WERI-Rb-1 (cell line): ENCODE measurements around the gene MRGPRG.

Experiments used
- DNase-seq: peaks from one replicate; pipeline ENCODE4 v3.0.0-alpha.2; 2020
- H3K27ac ChIP-seq: fragments of 250-450 bp; sonication (Bioruptor Pico); 2 replicates; pipeline ENCODE4 v1.5.1; 2020; ENCODE audit warnings: mild to moderate bottlenecking, moderate library complexity
- H3K27me3 ChIP-seq: fragments of 250-450 bp; sonication (Bioruptor Pico); 2 replicates; pipeline ENCODE4 v1.5.1; 2021; ENCODE audit warnings: mild to moderate bottlenecking, low read depth, moderate library complexity; ENCODE audit not compliant: insufficient read depth, severe bottlenecking
- H3K36me3 ChIP-seq: fragments of 250-450 bp; sonication (Bioruptor Pico); 2 replicates; pipeline ENCODE4 v1.5.1; 2020; ENCODE audit warnings: mild to moderate bottlenecking, moderate library complexity
- H3K4me3 ChIP-seq: 2 replicates; pipeline ENCODE4 v1.5.1; 2011; ENCODE audit warnings: low read depth, mild to moderate bottlenecking, control low read depth, low read length
- H3K9me3 ChIP-seq: fragments of 250-450 bp; sonication (Bioruptor Pico); 2 replicates; pipeline ENCODE4 v1.5.1; 2021; ENCODE audit warnings: mild to moderate bottlenecking, moderate library complexity; ENCODE audit not compliant: severe bottlenecking
- TF ChIP-seq, protein P1 (sequence below): IDR thresholded peaks from 2 replicates; pipeline ENCODE4 v1.5.1; 2011; ENCODE audit warnings: low read depth, mild to moderate bottlenecking, control low read depth, inconsistent platforms, low read length

MRGPRG gene

DNA sequence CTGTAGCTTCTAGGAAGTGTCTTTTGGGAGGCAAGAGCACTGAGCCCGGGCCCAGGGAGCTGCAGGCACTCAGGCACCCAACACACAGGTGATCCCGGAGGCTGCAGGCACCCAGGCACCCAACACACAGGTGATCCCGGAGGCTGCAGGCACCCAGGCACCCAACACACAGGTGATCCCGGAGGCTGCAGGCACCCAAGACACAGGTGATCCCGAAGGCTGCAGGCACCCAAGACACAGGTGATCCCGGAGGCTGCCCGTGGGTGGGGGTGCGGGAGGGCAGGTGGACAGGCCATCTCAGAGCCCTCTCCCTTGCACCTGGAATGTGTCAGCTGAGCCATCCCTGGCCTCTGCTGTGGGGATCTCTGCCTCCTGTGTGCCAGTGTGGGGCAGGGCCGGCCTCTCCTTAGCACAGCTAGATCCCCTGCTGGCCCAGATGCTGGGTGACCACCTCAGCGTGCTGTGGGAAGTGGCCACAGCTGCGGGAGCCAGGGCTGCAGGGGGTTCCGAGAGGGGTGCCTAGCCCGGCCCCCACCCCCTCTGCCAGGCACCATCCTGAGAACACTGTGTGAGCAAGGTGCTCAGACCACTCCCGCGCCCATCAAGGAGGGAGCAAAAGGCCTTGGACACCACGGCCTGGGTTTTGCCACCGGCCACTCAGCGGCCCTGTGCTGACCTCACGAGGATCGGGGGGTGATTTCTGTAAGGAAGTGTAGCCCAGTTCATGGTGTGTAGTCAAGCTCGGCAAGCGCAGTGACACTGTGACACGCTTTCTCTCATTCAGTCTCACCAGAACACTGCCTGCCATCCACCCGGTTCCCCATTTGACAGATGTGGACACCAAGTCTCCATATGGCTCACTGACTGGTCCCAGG, 14.2 kb downstream of the MRGPRG start:
- peaks cover 6% of the 10 kb centered on the region for H3K27me3 ChIP-seq
- TF ChIP-seq, protein P1, sequence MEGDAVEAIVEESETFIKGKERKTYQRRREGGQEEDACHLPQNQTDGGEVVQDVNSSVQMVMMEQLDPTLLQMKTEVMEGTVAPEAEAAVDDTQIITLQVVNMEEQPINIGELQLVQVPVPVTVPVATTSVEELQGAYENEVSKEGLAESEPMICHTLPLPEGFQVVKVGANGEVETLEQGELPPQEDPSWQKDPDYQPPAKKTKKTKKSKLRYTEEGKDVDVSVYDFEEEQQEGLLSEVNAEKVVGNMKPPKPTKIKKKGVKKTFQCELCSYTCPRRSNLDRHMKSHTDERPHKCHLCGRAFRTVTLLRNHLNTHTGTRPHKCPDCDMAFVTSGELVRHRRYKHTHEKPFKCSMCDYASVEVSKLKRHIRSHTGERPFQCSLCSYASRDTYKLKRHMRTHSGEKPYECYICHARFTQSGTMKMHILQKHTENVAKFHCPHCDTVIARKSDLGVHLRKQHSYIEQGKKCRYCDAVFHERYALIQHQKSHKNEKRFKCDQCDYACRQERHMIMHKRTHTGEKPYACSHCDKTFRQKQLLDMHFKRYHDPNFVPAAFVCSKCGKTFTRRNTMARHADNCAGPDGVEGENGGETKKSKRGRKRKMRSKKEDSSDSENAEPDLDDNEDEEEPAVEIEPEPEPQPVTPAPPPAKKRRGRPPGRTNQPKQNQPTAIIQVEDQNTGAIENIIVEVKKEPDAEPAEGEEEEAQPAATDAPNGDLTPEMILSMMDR = no peak

DNA sequence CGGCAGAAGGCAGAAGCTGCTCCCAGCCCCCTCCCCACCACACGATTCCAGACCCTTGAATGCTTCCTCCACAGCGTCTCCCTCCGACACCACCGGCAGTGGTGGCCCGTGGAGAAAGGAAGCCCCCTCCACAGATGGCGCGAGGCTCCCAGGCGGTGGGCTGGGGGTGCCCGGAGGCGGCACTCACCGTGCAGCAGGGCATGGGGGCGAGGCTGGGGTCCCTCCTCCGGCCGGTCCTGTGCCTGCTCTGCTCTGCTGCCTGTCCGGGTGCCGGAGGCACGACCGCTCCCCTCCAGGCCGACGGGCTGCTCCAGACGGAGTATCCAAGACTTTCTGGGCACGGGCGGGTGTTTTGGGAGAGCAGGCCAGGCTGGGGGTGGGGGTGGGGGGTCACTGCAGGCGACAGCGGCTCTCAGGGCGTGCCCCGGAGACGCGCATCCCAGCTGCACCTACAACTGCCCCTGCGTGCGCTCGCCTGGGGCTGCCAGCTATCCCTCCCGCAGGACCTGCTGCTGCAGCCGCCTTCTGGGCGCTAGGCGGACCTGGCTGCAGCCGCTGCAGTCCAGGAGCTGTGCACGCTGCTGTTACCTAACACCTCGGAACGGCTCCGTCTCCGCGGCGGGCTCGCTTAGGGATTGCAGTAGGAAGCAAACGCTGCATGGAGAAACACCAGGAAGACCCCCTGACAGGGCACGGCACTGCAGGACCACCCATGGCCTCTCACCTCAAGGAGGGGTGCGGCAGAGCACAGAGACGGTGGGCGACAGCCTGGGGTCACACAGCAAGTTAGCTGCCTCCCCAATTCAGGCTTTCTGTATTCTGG, 15.2 kb downstream of the MRGPRG start:
- DNase-seq = peak; percentile 41
- no peak overlapping the region for H3K4me3 ChIP-seq
- peaks cover 6% of the 10 kb centered on the region for H3K27me3 ChIP-seq
- TF ChIP-seq, protein P1 = 0 out of 2 replicates have a peak, but pooled peaks have one; percentile 12
- no peaks in the 10 kb centered on the region for H3K36me3 ChIP-seq
- no peaks in the 10 kb centered on the region for H3K9me3 ChIP-seq
- H3K27ac ChIP-seq = no peak overlapping the region

More for the DNA sequence above, 14.2 kb downstream of the MRGPRG start:
- no peak overlapping the region for H3K27ac ChIP-seq
- no peaks in the 10 kb centered on the region for H3K9me3 ChIP-seq
- H3K36me3 ChIP-seq = no peaks in the 10 kb centered on the region
- no peak overlapping the region for H3K4me3 ChIP-seq
- DNase-seq = no peak

DNA sequence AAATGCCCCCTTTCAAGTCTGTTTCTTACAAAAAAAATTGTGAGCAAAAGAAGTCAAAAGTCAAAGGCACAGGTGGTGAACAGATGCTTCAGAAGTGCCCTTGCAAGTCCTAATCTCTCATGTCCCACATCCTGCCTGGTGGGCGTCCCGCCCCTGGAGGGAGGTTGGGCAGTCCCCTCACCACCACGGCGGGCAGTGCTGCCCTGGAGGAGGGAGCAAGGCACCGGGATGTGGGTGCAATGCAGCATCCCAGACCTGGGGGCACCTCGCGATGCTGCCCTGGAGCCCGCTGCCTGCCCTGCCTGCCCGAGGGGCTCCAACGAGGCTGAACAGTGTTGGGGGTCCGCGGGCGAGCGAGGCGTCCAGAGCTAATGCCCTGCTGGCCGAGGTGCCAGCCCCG, 15.9 kb downstream of the MRGPRG start:
- no peak overlapping the region for H3K27ac ChIP-seq
- TF ChIP-seq, protein P1 = no peak
- H3K4me3 ChIP-seq = no peak overlapping the region
- no peaks in the 10 kb centered on the region for H3K9me3 ChIP-seq
- H3K27me3 ChIP-seq = peaks cover 6% of the 10 kb centered on the region
- no peaks in the 10 kb centered on the region for H3K36me3 ChIP-seq
- DNase-seq = peak; percentile 1

DNA sequence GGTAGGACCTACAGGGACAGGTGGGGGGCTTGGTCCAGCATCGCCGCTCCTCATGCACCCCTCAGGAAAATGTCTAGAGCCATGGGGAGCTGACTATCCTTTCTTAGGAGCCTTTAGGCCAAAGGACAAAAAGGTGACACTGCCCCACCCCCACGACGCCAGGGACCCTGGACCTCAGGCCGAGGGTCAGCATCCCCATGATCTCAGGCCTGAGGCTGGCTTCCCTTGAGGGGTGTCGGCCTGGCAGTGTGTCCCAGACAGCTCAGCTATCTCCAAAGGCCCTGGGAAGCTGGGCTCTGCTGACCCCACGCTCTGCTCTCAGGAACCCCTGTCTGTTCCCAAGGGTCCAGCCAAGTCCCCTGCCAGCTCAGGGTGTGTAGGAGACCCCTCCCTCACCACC, 16.3 kb downstream of the MRGPRG start:
- Histone ChIP-seq H3K9me3 (no peaks in the 10 kb centered on the region), H3K27ac (no peak overlapping the region), H3K4me3 (no peak overlapping the region), H3K36me3 (no peaks in the 10 kb centered on the region), H3K27me3 (peaks cover 6% of the 10 kb centered on the region)
- TF ChIP-seq, protein P1 = no peak
- no peak for DNase-seq

DNA sequence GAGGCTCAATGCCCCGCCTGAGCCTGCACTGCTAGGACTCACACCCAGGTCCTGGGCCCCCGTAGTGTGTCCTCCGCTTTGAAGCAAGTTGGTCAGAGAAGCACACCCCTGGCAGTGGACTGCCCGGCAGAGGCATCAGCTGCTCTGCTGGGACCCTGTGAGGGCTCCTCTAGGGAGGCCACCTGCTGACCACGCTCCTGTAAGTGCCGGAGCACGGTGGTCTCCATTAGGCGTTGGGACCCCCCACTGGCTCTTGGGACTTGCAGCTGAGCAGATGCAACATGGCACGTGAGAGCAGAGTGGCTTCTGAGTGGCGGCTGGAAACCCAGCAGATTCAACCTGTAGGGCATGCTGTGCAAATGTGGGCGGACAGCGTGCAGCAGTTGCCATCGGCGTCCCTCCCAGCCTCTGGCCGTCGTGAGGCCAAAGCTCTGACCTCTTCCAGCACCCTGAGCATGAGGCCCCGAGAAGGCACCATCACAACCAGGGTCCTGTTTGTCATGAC, 16.9 kb downstream of the MRGPRG start:
- no peak overlapping the region for H3K4me3 ChIP-seq
- no peaks in the 10 kb centered on the region for H3K36me3 ChIP-seq

More for the DNA sequence above, 16.9 kb downstream of the MRGPRG start:
- no peaks in the 10 kb centered on the region for H3K9me3 ChIP-seq
- TF ChIP-seq, protein P1 = no peak
- no peak for DNase-seq
- H3K27ac ChIP-seq = no peak overlapping the region
- peaks cover 6% of the 10 kb centered on the region for H3K27me3 ChIP-seq
